ENCODE data around the gene H6PD. TPM values are rescaled to one million over a fixed set of nuclear protein-coding genes. Genes with fewer than 3 reads are reported as not detected.

The H6PD gene
- total RNA-seq, 4 donors from 2014 or later, result 27.0 to 62.2 (median 44.0) TPM

- Histone ChIP-seq H3K9me3 (no peaks in the 10 kb centered on the region), H3K36me3 (no peaks in the 10 kb centered on the region), H3K27ac (no peak overlapping the region), H3K27me3 (no peaks in the 10 kb centered on the region), H3K4me1 (no peaks in the 10 kb centered on the region), H3K4me3 (no peak overlapping the region)
- TF ChIP-seq POLR2A (IDR thresholded peaks at IDR 0.05) (no peak), POLR2AphosphoS5 (IDR thresholded peaks at IDR 0.05) (no peak), EP300 (IDR thresholded peaks at IDR 0.05) (no peak), CTCF (IDR thresholded peaks at IDR 0.05) (no peak)
- WGBS, 2 donors (ENCODE audit: low coverage in 1 of 2), result 64 to 68% methylated on average over 4 to 5 of the region's 5 CpGs
- ATAC-seq, result no peak
These were observed 15.7 kb upstream of the H6PD start for GRCh38 chr1:9218917-9219316.

GRCh38 chr1:9222846-9223625 is 11.5 kb upstream of the H6PD start:
- no peak for ATAC-seq
- Histone ChIP-seq H3K27me3 (peaks cover 3% of the 10 kb centered on the region), H3K36me3 (no peaks in the 10 kb centered on the region), H3K9me3 (no peaks in the 10 kb centered on the region), H3K4me1 (no peaks in the 10 kb centered on the region), H3K27ac (no peak overlapping the region), H3K4me3 (no peak overlapping the region)
- WGBS, 2 donors (ENCODE audit: low coverage in 1 of 2), result 91 to 95% methylated on average over 12 to 14 of the region's 14 CpGs
- TF ChIP-seq CTCF (IDR thresholded peaks at IDR 0.05) (no peak), POLR2A (IDR thresholded peaks at IDR 0.05) (no peak), EP300 (IDR thresholded peaks at IDR 0.05) (no peak), POLR2AphosphoS5 (IDR thresholded peaks at IDR 0.05) (no peak)

- WGBS, 2 donors (ENCODE audit: low coverage in 1 of 2), result 85 to 100% methylated on average over 3 to 6 of the region's 10 CpGs
- peaks cover 3% of the 10 kb centered on the region for H3K27me3 ChIP-seq
These were observed 9.7 kb upstream of the H6PD start for GRCh38 chr1:9224664-9225410.

GRCh38 chr1:9225411-9225785 is 9.2 kb upstream of the H6PD start:
- no peak for TF ChIP-seq CTCF (IDR thresholded peaks at IDR 0.05)
- no peak for TF ChIP-seq POLR2AphosphoS5 (IDR thresholded peaks at IDR 0.05)
- TF ChIP-seq POLR2A (IDR thresholded peaks at IDR 0.05), result no peak
- no peak for TF ChIP-seq EP300 (IDR thresholded peaks at IDR 0.05)
- Histone ChIP-seq H3K27me3 (peaks cover 3% of the 10 kb centered on the region), H3K9me3 (no peaks in the 10 kb centered on the region), H3K4me1 (no peaks in the 10 kb centered on the region), H3K4me3 (no peak overlapping the region), H3K27ac (no peak overlapping the region), H3K36me3 (no peaks in the 10 kb centered on the region)
- no peak for ATAC-seq
- WGBS, 2 donors (ENCODE audit: low coverage in 1 of 2), result 62% methylated on average over 5 of the region's 5 CpGs; no CpG with 5 or more reads in 1 of the 2 donors

More at GRCh38 chr1:9224664-9225410, 9.7 kb upstream of the H6PD start:
- ATAC-seq, result peak; percentile 28
- Histone ChIP-seq H3K4me1 (no peaks in the 10 kb centered on the region), H3K4me3 (no peak overlapping the region), H3K36me3 (no peaks in the 10 kb centered on the region), H3K27ac (no peak overlapping the region), H3K9me3 (no peaks in the 10 kb centered on the region)
- TF ChIP-seq POLR2AphosphoS5 (IDR thresholded peaks at IDR 0.05) (no peak), EP300 (IDR thresholded peaks at IDR 0.05) (no peak), CTCF (IDR thresholded peaks at IDR 0.05) (no peak), POLR2A (IDR thresholded peaks at IDR 0.05) (no peak)

Data from gastroesophageal sphincter (tissue), 4 donors.